HT1080 (cell line): Measurements from ENCODE around the gene OR2S2. TPM values are rescaled to one million over a fixed set of nuclear protein-coding genes. Genes with fewer than 3 reads are reported as not detected.
"Not testable (repeated sequence)": the region's sequence is repeated elsewhere in the genome, so short reads cannot be mapped to it uniquely, and the experiment has no call there.

Experiments
- DNase-seq: peaks from one replicate; pipeline ENCODE4 v3.0.0-alpha.2; 2015; ENCODE audit warnings: low read depth
- total RNA-seq: library from RNA; depleted of rRNA; stranded (reverse); fragments of >200 nt; shearing (Covaris generic); gene quantifications from 2 replicates; pipeline ENCODE4 v1.2.3, GENCODE V29; 2014

Gene OR2S2
- total RNA-seq, 1 experiment from 2014 or later: 0.32 TPM

DNA sequence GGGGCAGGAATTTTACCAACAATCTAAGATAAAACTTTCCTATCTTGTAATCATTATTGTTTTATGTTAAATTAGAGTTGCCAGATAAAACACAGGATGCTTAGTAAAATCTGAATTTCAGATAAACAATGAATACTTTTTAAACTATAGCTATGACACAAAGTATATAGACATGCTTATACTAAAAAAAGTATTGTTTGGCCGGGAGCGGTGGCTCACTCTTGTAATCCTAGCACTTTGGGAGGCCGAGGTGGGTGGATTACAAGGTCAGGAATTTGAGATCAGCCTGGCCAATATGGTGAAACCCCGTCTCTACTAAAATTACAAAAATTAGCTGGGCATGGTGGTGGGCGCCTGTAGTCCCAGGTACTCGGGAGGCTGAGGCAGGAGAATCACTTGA, 23.9 kb downstream of the OR2S2 start:
- DNase-seq: not testable (repeated sequence)

DNA sequence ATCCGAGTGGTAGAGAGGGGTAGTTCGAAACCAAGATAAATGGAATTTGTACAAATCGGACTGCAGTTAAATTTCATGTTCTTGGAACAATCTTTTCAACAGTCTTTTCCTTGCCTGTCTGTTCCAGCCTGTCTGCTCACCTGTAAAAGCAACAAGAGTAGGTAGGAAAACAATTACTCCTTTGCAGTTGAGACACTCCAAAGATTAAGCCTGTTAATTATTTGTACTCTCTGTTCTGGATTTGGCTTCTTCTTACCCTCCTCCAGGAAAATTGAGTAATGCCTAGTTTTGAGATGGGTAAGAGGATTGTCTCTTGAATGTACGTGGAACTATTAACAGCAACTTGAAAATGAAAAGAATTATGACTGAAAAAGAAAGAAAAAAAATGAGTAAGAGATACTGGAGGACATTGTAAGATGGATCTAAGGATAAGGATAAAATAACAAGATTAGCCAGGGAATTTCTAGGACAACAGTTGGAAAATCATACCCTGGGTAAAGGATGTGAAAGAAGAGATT, 24.3 kb downstream of the OR2S2 start:
- DNase-seq: no peak

DNA sequence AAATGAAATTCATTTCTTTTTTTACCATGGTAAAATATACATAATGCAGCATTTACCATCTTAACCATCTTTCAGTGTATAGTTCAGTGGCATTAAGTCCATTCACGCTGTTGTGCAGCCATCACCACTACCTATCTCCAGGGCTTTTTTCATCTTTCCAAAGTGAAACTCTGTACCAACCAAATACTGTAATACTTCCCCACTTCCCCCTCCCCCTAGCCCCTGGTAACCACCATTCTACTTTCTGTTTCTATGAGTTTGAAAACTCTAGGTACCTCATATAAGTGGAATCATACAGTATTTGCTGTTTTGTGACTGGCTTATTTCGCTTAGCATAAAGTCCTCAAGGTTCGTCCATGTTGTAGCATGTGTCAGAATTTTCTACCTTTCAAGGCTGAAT, 25.2 kb downstream of the OR2S2 start:
- DNase-seq: no peak

DNA sequence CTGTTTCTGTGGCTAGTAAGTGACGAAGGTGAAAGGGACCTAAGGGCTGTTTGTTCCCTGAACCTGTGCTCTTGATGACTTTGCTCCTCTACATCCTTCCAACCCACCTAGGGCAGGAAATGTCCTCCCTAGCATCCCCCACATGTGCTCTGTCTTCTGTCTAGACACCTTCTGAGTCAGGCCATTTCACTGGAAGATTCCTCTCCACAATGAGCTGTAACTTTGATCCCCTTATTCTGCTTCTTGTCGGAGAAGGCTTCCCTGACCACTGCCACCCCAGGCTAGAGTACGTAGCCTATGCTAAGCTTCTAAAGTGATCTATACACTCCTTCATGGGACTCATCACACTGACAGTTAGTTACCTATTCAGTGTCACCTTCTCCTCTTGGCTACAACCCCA, 27.0 kb downstream of the OR2S2 start:
- DNase-seq: no peak

DNA sequence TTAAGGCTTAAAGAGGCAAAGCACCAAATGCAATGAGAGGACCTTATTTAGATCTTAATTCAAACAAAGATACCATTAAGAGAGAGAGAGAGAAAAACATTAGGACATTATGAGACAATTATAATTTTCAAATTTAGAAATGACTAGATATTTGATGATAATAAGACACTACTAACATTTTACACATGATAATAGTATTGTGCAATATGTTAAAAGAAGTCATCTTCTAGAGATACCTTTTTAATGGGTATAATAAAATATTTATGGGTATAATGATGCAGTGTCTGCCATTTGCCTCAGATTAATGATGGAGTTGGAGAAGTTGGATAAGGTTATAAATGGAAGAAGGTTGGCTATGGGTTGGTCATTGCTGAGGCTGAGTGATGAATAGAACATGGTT, 27.4 kb downstream of the OR2S2 start:
- no peak for DNase-seq

DNA sequence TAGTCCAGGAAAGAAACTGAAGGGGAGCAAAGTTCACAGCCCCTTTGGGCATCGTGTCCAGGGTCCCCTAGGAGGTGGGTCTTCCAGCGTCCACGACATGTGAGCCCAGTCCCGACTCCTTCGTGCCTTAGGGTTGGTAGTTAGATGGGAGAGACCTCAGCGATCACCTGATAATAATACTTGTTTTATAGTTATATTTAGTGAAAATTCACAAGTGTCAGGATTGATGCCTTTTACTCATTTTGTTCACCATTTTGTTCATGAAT, 28.6 kb downstream of the OR2S2 start:
- no peak for DNase-seq

DNA sequence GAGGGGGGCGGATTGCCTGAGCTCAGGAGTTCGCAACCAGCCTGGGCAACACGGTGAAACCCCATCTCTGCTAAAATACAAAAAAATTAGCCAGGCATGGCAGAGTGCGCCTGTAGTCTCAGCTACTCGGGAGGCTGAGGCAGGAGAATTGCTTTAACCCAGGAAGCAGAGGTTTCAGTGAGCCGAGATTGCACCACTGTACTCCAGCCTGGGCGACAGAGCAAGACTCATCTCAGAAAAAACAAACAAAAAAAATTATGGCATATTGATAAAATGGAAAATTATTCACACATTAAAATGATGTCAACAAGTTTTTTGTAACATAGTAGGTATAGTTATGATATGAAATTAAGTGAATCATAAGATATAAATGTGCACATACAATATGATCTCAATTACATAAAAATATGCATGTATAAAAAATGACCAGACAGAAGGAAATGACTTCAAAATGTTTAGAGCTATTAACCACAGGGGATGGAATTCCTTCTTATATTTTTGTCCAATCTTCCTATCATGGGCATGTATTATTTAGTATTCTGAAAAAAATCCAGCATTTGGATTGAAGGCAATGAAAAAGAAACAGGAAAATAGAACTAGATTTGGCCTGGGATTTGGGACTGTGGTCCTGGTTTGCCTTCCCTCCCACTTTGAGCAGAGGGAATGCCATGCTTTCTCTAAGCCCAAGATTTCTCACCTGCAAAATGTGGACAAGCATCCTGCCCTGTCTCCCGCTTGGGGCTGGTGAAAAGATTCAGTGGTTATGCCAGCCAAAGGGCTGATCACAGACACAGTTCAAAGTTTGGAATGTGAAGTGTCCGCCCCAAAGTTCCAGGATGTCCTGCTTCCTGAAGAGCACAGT, 29.1 kb downstream of the OR2S2 start:
- DNase-seq: no peak

DNA sequence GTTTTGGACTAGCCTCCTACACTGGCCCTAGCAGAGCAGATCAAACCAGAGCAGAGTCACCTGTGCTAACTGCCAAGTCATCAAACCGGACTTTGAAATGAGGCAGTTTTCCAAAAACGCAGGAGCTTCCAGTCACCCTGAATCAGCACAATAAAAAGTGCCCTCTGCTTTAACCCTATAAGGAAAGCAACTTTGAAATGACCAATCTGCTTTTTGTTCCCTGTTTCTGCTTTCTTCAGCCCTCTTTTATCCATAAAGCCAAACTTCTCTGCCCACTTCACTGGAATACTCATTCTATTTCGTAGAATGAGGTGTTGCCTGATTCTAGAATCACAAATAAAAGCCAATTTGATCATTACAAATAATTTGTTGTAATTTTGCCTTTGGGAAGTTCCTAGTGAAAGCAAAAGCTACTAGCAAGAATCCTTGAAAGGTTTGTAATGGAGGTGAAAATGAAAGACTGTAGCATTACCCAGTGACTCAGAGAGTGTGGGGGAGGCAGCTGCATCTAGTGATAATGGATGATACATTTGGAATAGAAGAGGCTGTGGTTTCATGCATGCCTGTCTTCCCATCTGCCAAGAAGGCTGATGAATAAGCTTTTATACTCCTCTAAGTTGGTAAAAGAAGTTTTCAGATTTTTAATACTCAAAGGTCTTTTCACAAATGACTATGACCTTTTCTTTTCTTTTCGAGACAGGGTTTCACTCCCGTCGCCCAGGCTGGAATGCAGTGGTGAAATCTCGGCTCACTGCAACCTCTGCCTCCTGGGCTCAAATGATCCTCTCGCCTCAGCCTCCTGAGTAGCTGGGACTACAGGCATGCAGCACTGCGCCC, 33.8 kb downstream of the OR2S2 start:
- DNase-seq: peak; percentile 90

DNA sequence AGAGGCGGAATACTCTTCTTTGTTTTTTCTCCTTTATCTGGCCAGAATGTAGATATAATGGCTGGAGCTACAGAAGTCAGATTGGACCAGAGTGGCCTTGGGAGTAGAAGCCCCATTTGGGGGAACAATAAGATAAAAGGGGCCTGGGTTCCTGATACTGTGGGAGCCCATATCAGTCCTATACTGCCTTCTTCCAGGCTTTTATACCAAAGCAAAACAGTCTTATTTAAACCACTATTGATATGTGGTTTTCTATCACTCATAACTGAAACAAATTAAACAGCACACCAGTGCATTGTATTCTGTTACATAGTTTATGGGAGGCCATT, 34.4 kb downstream of the OR2S2 start:
- DNase-seq: no peak

DNA sequence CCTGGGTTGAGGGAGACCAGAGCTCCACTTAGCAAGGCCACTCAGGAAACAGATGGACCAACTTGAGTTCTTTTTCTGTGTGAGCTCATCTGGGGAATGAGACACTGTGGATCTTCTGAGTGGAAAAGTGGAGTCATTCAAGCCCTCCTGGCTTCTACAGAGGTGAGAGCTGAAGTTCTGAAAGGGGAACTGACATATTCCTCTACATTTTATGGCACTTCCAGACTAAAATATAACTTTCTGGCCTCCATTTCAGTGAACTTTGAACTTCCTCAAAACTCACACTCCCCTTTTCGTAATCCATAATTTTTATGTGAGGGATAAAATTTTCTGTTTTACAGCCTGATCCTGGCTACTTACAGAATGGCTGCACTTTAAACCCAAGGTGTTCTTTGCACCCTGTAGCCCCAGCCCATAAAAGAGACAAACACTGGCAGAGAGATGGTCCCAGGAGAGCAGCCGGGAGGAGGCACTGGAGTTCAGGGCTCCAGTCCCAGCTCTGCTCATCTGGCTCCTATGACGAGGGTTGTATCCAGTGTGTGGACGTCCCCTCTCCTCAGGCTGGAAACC, 37.8 kb downstream of the OR2S2 start:
- DNase-seq: no peak

DNA sequence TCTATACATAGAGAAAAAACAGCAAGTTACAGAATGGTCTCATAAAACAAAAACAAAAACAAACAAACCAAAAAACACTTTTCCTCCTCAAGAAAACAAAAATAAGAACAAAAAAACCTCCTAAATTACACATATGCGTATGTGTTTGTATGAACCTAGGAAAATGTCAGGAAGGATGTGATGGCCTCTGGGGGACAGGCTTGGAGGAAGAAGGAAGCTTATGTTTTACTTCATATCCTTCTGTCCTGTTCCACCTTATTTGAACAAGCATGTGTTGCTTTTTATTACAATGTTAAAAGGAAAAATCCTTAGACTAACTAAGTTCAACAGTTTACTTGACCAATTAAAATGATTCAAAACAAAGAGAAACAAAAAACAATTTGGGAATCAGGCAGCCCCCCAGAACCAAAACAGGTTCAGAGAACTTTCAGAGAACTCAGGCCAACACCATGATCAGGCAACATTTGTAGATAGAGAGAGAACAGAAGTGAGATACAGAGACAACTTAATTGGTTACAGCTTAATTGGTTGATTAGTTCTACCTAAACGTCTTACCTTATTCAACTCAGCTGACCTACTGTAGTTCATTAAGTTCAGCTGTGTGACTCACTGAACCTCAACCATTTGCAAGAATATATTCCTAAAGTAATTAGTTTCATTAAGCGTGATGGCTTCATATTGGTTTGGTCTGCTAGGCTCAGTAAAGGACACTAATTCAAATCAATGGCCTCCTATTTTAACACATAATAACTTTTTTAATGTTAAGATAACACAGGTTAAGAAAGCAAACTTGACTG, 38.5 kb downstream of the OR2S2 start:
- no peak for DNase-seq

DNA sequence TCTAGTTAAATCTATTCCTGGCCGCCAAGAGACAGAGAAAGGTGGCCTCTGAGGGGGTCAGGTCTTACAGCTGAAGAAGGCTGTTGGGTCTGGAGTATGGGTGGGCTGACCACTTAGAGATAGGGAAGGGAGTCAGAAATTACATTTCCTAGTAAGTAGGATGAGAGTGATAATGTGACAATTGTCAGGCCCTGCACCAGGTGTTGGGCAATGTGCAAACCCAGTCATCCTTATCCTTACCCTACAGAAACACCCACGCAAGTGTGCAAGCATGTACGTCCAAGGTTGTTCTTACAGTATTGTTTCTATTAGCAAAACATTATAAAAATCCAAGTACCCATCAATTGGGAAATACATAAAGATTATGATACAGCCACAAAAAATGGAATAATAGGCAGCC, 39.2 kb downstream of the OR2S2 start:
- DNase-seq: no peak

DNA sequence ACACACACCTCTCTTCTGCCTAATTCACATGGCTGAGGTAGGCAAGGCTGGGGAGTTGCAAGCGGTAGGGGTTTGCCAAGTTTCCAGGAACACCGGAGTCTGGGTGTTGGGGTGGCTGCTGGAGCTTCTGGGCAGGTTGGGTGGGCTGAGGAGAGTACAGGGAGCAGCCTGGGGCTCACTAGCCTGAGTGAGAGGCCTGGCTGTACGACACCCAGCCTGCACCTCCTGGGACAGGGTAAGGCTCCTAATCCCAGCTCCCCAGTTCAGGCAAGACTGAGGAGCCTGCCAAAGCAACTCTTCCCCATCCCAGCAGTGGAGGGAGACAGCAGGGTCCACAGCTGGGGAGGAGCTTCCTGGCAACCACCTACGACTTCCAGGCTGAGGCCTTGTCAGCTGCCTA, 40.7 kb downstream of the OR2S2 start:
- DNase-seq: no peak

DNA sequence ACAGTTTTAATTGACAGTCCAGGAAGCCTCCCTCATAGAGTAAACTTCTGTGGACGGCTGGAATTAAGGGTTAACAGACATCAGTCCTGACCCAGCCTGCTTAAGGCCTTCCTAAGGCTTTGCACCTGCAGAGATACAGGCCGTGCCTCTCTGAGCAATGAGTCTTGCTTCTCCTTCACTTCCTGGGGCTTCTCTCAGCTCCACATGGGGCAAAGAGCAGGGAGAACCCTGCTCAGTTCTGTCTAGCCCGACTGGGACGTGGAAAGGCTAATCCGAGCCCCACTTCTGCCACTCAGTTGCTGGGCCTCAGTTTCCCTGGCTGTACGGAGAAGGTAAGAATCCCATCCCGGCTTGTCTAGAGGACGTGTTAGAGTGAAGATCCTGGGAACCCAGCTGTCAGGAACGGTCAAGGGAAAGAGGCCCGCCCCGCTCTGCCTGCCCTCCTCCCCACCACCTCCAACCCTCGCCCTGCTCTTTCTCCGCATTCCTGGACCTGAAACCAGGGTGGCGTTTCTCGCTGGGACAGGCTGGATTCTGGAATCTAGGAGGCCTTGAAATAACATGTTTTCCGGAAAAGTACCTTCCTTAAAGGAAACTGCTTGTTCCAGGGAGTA, 42.2 kb downstream of the OR2S2 start:
- DNase-seq: no peak

DNA sequence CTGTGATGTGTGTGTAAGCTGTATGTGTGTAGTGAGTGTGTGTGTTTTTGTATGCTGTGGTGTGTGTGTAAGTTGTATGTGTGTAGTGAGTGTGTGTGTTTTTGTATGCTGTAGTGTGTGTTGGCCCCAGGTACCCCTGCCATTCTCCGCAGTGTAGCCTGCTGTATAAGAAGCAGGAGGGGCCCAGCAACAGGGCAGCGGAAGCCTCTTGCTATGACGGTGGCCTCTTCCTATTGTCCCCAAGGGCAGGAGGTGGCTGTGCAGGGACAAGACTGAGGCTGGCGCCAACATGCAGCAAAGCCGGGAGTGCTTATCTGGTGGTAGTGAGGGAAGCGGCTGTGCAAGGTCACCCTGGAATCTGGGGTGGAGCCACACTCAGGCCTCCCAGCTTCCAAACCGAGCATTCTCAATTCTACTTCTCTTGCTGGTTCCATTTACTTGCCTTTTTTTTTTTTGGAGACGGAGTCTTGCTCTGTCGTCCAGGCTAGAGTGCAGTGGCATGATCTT, 43.6 kb downstream of the OR2S2 start:
- peak; percentile 14 for DNase-seq

DNA sequence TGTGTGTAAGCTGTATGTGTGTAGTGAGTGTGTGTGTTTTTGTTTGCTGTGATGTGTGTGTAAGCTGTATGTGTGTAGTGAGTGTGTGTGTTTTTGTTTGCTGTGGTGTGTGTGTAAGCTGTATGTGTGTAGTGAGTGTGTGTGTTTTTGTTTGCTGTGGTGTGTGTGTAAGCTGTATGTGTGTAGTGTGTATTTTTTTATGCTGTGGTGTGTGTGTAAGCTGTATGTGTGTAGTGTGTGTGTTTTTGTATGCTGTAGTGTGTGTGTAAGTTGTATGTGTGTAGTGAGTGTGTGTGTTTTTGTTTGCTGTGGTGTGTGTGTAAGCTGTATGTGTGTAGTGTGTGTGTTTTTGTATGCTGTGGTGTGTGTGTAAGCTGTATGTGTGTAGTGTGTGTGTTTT, 44.5 kb downstream of the OR2S2 start:
- not testable (repeated sequence) for DNase-seq

DNA sequence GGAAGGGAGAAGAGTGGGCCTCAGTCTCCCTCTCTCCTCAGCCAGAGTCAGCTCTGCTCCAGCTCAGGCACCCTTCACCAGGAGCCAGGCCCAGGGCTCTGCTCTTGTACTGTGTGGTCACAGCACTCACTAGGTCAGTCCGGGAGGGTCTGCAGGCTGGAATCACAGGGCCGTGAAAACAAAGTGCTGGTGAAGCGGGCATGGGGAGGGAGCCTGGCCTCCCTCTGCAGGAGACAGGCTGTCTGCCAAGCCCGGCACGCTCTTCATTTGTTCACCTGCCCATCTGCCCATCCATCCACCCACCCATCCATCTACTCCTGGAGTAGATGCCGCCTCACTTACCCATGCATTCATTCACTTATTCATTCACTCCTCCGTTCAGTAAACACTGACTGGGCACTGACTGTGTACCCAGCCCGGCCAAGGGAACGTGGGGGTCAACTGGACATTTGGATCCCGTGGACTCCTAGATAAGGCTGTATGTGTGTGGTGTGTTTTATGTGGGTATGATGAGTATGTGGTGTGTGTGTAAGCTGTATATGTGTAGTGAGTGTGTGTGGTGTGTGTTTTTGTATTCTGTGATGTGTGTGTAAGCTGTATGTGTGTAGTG, 45.1 kb downstream of the OR2S2 start:
- no peak for DNase-seq

DNA sequence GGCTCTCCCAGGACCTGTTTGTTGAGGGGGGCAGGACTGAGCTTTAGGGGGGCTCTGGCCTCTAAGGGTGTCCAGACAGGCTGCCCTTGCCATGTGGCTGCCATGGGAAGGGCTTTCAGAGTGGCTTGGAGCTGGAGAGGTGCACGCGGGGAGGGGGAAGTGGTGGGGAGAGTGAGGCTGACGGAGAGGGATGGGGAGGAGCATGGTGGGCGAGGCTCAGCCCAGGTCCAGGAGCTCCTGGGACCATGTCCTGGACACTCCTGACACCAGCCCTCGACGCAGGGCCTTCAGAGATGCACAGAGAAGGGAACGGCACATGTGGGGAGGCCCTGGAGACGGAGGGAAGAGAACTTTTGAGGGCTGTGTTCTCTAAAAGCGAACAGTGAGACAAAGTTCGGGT, 46.3 kb downstream of the OR2S2 start:
- no peak for DNase-seq

DNA sequence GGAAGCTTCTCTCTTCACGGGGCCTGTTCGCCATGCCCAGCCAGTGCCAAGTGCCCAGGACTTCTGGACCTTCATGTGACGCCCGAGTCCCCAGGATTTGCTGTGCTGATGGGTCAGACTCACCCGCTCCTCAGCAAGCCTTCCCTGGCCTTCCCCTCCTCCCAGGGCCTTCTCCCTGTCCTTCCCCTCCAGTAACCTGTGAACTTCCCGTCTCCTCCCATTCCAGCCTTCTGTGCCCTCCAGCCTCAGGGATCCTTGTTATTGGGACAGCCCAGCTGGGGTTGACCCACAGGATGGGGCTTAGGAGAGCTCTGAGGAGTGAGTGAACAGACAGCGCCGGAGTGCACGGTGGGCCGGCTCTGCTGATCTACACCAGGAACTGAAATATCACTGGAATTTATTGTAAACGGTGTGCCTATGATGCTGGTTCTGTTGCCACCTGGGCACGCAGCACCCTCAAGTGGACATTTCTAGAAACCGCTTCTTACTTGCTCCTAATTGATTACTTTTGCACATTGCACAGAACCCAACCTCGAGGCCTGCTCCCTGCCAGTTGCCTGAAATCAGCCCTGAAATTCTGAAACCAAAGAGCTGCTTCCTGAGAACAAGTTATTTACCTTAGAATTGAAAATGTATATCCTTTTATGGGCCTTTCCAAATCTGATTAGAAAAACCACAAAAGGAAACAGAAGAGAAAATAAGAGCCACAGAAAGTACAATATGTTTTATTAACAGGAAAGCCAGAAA, 47.2 kb downstream of the OR2S2 start:
- DNase-seq: peak; percentile 73
